Measurements from ENCODE around the gene MTX3.
A peak's percentile ranks its signal among the peaks of the same experiment; 100 is the strongest.

Gene MTX3

GRCh38 chr5:79990598-79991507 lies at the start of gene MTX3:
MTX3 (minus strand) TSS chr5:79991262; CDS start chr5:79991238, 24 bp downstream.
- DNase-seq (ENCODE audit: low read depth), result peak; percentile 79
- H3K4me3 ChIP-seq (ENCODE audit: low read depth, low read length), result peak within 1 kb of the TSS; percentile 87
- TF ChIP-seq CTCF (conservative IDR thresholded peaks at IDR 0.05; ENCODE audit: low read depth, low read length), result no peak

GRCh38 chr5:80039650-80040049 lies 48.6 kb upstream of the MTX3 start:
- TF ChIP-seq CTCF (conservative IDR thresholded peaks at IDR 0.05; ENCODE audit: low read depth, low read length), result no peak
- no peak overlapping the region for H3K4me3 ChIP-seq (ENCODE audit: low read depth, low read length)

GRCh38 chr5:80037366-80037765 lies 46.3 kb upstream of the MTX3 start:
- H3K4me3 ChIP-seq (ENCODE audit: low read depth, low read length), result no peak overlapping the region
- TF ChIP-seq CTCF (conservative IDR thresholded peaks at IDR 0.05; ENCODE audit: low read depth, low read length), result no peak
- no peak for DNase-seq (ENCODE audit: low read depth)

More at GRCh38 chr5:80039650-80040049, 48.6 kb upstream of the MTX3 start:
- DNase-seq (ENCODE audit: low read depth), result no peak

- no peak for DNase-seq (ENCODE audit: low read depth)
- no peak overlapping the region for H3K4me3 ChIP-seq (ENCODE audit: low read depth, low read length)
- no peak for TF ChIP-seq CTCF (conservative IDR thresholded peaks at IDR 0.05; ENCODE audit: low read depth, low read length)
These were observed 45.6 kb upstream of the MTX3 start for GRCh38 chr5:80036615-80037014.

GRCh38 chr5:80035839-80036238 lies 44.8 kb upstream of the MTX3 start:
- TF ChIP-seq CTCF (conservative IDR thresholded peaks at IDR 0.05; ENCODE audit: low read depth, low read length), result no peak
- no peak overlapping the region for H3K4me3 ChIP-seq (ENCODE audit: low read depth, low read length)
- no peak for DNase-seq (ENCODE audit: low read depth)

- TF ChIP-seq CTCF (conservative IDR thresholded peaks at IDR 0.05; ENCODE audit: low read depth, low read length), result no peak
- no peak for DNase-seq (ENCODE audit: low read depth)
- no peak within 1 kb of the TSS for H3K4me3 ChIP-seq (ENCODE audit: low read depth, low read length)
These were observed 44.1 kb upstream of the MTX3 start, which contains the start of gene THBS4 for GRCh38 chr5:80034962-80035821. THBS4 (plus strand) TSS chr5:80035348; CDS start chr5:80035538, 190 bp downstream.

Data from choroid plexus epithelial cell (primary cell).